A673 (cell line): ENCODE measurements around the gene ZBTB7B. TPM values are rescaled to one million over a fixed set of nuclear protein-coding genes. Genes with fewer than 3 reads are reported as not detected.

Source experiments
- Bru-seq: library from RNA; stranded (reverse); fragments of 400-500 nt; gene quantifications from one replicate; lab custom pipeline; 2021; lab: Mats Ljungman, UMichigan
- BruChase-seq, 2 experiments: library from RNA; stranded (reverse); fragments of 400-500 nt; gene quantifications; one replicate each; lab custom pipeline; 2021; lab: Mats Ljungman, UMichigan
- BruUV-seq: library from RNA; stranded (reverse); fragments of 400-500 nt; replicated peaks from 2 replicates; lab custom pipeline; 2021; lab: Mats Ljungman, UMichigan
- CTCF ChIA-PET: fragments of 300-600 bp; sonication (Branson Sonifier 250); formaldehyde crosslinking; loops from one replicate; lab custom pipeline; 2022; ENCODE audit warnings: antibody characterized with exemption; lab: Charles Lee
- POLR2A ChIA-PET: fragments of 300-600 bp; sonication (Branson Sonifier 250); formaldehyde crosslinking; loops from one replicate; lab custom pipeline; 2022; ENCODE audit warnings: antibody characterized with exemption; ENCODE audit not compliant: low non-redundant PET; lab: Charles Lee
- DNase-seq: peaks from one replicate; pipeline ENCODE4 v3.0.0-alpha.2; 2015; ENCODE audit warnings: low spot score
- H3K27ac ChIP-seq: fragments of 200-600 bp; sonication (generic); 2 replicates; pipeline ENCODE4 v1.5.1; 2016; ENCODE audit warnings: mixed run types, low read depth, mild to moderate bottlenecking, mixed read lengths, antibody characterized with exemption, low read length; ENCODE audit not compliant: poor library complexity, severe bottlenecking
- H3K27me3 ChIP-seq: fragments of 200-600 bp; sonication (generic); replicated peaks from 2 replicates; pipeline ENCODE4 v1.6.1; 2017; ENCODE audit warnings: mixed run types, low read depth, mild to moderate bottlenecking, mixed read lengths, antibody characterized with exemption, low read length; ENCODE audit not compliant: insufficient read depth, poor library complexity
- H3K36me3 ChIP-seq: fragments of 200-600 bp; sonication (generic); 2 replicates; pipeline ENCODE4 v1.6.1; 2016; ENCODE audit warnings: mixed run types, mild to moderate bottlenecking, mixed read lengths, antibody characterized with exemption, low read length; ENCODE audit not compliant: insufficient read depth, poor library complexity, severe bottlenecking
- H3K4me1 ChIP-seq: fragments of 200-600 bp; sonication (generic); 2 replicates; pipeline ENCODE4 v1.6.1; 2017; ENCODE audit warnings: mixed run types, mild to moderate bottlenecking, mixed read lengths, antibody characterized with exemption, low read length; ENCODE audit not compliant: insufficient read depth, poor library complexity, severe bottlenecking
- H3K4me3 ChIP-seq: fragments of 200-600 bp; sonication (generic); 2 replicates; pipeline ENCODE4 v1.5.1; 2016; ENCODE audit warnings: low read depth, mixed run types, mild to moderate bottlenecking, mixed read lengths, low read length; ENCODE audit not compliant: poor library complexity, severe bottlenecking
- H3K9me3 ChIP-seq: fragments of 200-600 bp; sonication (generic); 2 replicates; pipeline ENCODE4 v1.6.1; 2016; ENCODE audit warnings: mixed run types, low read depth, mild to moderate bottlenecking, mixed read lengths, antibody characterized with exemption, low read length; ENCODE audit not compliant: poor library complexity, severe bottlenecking
- EZH2 ChIP-seq: fragments of 200-600 bp; sonication (generic); IDR thresholded peaks from 2 replicates; pipeline ENCODE4 v1.6.1; 2017; ENCODE audit warnings: borderline replicate concordance, low read depth, mild to moderate bottlenecking, mixed read lengths, antibody characterized with exemption, low read length; ENCODE audit not compliant: poor library complexity, severe bottlenecking
- intact Hi-C: fragments of 100-400 bp; cut with micrococcal nuclease; formaldehyde crosslinking; loops from one replicate; pipeline ENCODE4 v1.10.0; 2022; ENCODE audit not compliant: unreplicated experiment
- long read RNA-seq: library from polyadenylated mRNA; stranded (forward); transcript quantifications from one replicate; pipeline ENCODE4 v2.0.0, GENCODE V29; 2022
- total RNA-seq: library from RNA; stranded (reverse); gene quantifications from 2 replicates; pipeline ENCODE4 v1.2.3, GENCODE V29; 2021
- TF ChIP-seq, protein P1 (sequence below): fragments of 300-800, 200-600 bp; sonication (generic); conservative IDR thresholded peaks from 2 replicates; pipeline ENCODE4 v1.5.1; 2017; ENCODE audit warnings: low read depth, mild to moderate bottlenecking, antibody characterized with exemption, low read length, moderate library complexity, mixed read lengths

Gene ZBTB7B
- 19.2 and 21.8 TPM in 2 replicates for total RNA-seq
- Bru-seq, nascent RNA = percentile 45 among the genes with signal in this experiment
- BruChase-seq, experiment 1, labeled RNA remaining after a 2-hour chase = percentile 55 among the genes with signal in this experiment
- percentile 56 among the genes with signal in this experiment for BruChase-seq, experiment 2, labeled RNA remaining after a 6-hour chase
- long read RNA-seq, partial matches to known transcripts = 0 of 6 reads
- long read RNA-seq, other reads (novel, unspliced or antisense) = 5 of 6 reads

DNA sequence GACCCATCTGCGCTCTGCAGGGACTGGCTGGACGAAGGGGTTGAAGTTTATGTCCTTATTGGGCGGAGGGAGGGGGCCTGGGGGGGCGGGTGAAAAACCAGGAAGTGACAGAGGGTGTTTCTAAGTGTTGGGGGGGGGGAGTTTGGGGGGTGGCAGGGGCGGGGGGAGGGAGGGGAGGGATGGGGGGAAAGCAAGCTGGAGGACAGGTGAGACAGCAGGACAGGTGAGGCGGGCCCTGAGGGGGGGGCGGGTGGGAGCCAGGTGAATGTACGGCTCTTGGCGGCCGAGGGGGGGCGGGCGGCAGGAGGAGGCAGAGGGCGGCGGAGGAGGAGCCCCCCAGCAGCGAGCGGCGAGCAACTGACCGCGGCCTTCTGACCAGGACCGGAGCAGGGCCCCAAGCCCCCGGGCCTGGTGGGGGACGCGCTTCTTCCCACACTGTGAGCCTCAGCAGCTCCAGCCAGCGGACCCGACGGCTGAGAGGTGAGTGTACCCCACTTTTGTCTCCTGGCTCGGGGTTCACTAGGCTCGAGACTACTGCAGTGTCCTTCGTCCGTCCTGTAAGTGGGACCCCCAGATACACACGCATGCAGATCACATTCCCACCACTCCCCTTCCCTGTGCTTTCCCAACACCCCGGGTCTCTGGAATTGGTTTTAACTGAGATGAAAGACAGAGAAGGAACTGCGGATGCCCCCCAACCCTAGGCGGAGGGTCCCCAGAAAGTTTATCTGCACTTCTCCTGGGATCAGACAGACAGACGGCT, at the start of gene ZBTB7B:
TSS of gene ZBTB7B (plus strand) at position 339 of the 763 bp plus-strand sequence. CDS start 11,859 bp downstream, outside the sequence.
- ChIA-PET CTCF (interaction anchor here (0.7 to 1.4 kb wide), 2 partner anchors 14 to 15 kb away, joined by 4 to 7 read pairs; no protein-coding TSS in a partner anchor), POLR2A (no interaction called here)
- Histone ChIP-seq H3K27ac (peak within 1 kb of the TSS; percentile 94), H3K27me3 (no peaks in the 10 kb centered on the region), H3K36me3 (no peaks in the 10 kb centered on the region), H3K9me3 (no peaks in the 10 kb centered on the region), H3K4me3 (peak within 1 kb of the TSS; percentile 85), H3K4me1 (peaks cover 20% of the 10 kb centered on the region)
- intact Hi-C loops = loop anchor here (5.0 kb wide), 2 partner anchors 80 to 445 kb away; partner anchors contain the start of gene UBE2Q1
- peak; percentile 41 for DNase-seq
- BruUV-seq = no TSS peak
- TF ChIP-seq, protein P1, sequence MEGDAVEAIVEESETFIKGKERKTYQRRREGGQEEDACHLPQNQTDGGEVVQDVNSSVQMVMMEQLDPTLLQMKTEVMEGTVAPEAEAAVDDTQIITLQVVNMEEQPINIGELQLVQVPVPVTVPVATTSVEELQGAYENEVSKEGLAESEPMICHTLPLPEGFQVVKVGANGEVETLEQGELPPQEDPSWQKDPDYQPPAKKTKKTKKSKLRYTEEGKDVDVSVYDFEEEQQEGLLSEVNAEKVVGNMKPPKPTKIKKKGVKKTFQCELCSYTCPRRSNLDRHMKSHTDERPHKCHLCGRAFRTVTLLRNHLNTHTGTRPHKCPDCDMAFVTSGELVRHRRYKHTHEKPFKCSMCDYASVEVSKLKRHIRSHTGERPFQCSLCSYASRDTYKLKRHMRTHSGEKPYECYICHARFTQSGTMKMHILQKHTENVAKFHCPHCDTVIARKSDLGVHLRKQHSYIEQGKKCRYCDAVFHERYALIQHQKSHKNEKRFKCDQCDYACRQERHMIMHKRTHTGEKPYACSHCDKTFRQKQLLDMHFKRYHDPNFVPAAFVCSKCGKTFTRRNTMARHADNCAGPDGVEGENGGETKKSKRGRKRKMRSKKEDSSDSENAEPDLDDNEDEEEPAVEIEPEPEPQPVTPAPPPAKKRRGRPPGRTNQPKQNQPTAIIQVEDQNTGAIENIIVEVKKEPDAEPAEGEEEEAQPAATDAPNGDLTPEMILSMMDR = no peak
- TF ChIP-seq EZH2 = no peak

DNA sequence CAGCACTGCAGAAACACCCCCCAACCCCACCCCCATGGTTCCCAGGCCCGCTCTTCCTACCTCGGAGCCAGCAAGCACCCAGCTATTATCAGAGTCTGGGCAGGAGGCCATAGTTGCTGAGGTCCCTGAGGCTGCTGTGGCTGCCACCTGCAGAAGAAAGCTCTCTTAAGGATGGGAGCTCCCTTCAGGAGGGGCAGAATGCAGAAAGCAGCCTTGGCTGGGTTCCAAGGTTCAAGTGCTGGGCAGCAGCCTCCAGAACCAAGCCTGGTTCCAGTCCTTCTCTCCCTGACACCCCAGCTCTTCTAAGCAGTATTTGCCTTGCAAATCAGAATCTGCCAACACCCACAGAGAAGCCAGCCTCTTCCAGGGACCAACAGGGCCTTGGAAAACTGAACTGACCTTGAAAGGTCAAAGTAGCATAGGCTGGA, 49.0 kb upstream of the ZBTB7B start:
- POLR2A ChIA-PET = no interaction called here

DNA sequence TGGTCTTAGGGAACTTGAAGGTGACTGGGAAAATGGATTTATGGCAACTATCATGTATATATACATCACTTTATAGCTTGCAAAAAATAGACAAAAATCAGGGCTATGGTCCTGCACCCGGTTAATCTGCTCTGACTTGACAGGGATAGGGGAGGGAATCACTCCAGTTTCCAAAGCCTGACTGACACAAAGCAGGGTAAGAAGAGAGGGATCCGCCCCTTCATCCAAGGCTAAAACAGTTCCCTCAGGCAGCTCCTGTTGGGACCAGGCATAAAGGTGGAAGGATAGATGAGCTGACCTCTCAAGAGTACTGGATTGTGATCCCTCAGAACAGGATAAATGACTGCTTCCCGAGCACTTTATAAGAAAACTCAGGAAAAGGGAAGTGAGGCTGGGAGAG, 48.1 kb upstream of the ZBTB7B start:
- no peak overlapping the region for H3K4me3 ChIP-seq
- DNase-seq = no peak
- peaks cover 19% of the 10 kb centered on the region for H3K36me3 ChIP-seq
- BruUV-seq = no TSS peak
- H3K4me1 ChIP-seq = peaks cover 13% of the 10 kb centered on the region
- intact Hi-C loops = no loop called here
- ChIA-PET CTCF (interaction anchor here (1.2 to 2.4 kb wide), 3 partner anchors 14 to 63 kb away, joined by 3 to 15 read pairs (median 5); partner anchors contain the start of gene SHC1), POLR2A (no interaction called here)
- TF ChIP-seq, protein P1 = no peak
- no peak for TF ChIP-seq EZH2
- no peak overlapping the region for H3K27ac ChIP-seq
- H3K9me3 ChIP-seq = no peaks in the 10 kb centered on the region
- H3K27me3 ChIP-seq = no peaks in the 10 kb centered on the region

More for the DNA sequence above, 49.0 kb upstream of the ZBTB7B start:
- BruUV-seq = no TSS peak
- no peak overlapping the region for H3K4me3 ChIP-seq
- no peak for DNase-seq
- H3K27ac ChIP-seq = no peak overlapping the region
- TF ChIP-seq EZH2 = no peak
- TF ChIP-seq, protein P1 = no peak
- peaks cover 13% of the 10 kb centered on the region for H3K4me1 ChIP-seq
- peaks cover 9% of the 10 kb centered on the region for H3K36me3 ChIP-seq
- intact Hi-C loops = no loop called here
- CTCF ChIA-PET = interaction anchor here (0.5 kb wide), 1 partner anchor 131 kb away, joined by 3 read pairs; no protein-coding TSS in a partner anchor
- no peaks in the 10 kb centered on the region for H3K9me3 ChIP-seq
- no peaks in the 10 kb centered on the region for H3K27me3 ChIP-seq
